WERI-Rb-1 (cell line): Measurements from ENCODE around the gene GUCY1A2.
"Not testable (repeated sequence)": the region's sequence is repeated elsewhere in the genome, so short reads cannot be mapped to it uniquely, and the experiment has no call there.

ENCODE experiments used
- DNase-seq: peaks from one replicate; pipeline ENCODE4 v3.0.0-alpha.2; 2020
- H3K27ac ChIP-seq: fragments of 250-450 bp; sonication (Bioruptor Pico); 2 replicates; pipeline ENCODE4 v1.5.1; 2020; ENCODE audit warnings: mild to moderate bottlenecking, moderate library complexity
- H3K27me3 ChIP-seq: fragments of 250-450 bp; sonication (Bioruptor Pico); 2 replicates; pipeline ENCODE4 v1.5.1; 2021; ENCODE audit warnings: mild to moderate bottlenecking, low read depth, moderate library complexity; ENCODE audit not compliant: insufficient read depth, severe bottlenecking
- H3K36me3 ChIP-seq: fragments of 250-450 bp; sonication (Bioruptor Pico); 2 replicates; pipeline ENCODE4 v1.5.1; 2020; ENCODE audit warnings: mild to moderate bottlenecking, moderate library complexity
- H3K4me3 ChIP-seq: 2 replicates; pipeline ENCODE4 v1.5.1; 2011; ENCODE audit warnings: low read depth, mild to moderate bottlenecking, control low read depth, low read length
- H3K9me3 ChIP-seq: fragments of 250-450 bp; sonication (Bioruptor Pico); 2 replicates; pipeline ENCODE4 v1.5.1; 2021; ENCODE audit warnings: mild to moderate bottlenecking, moderate library complexity; ENCODE audit not compliant: severe bottlenecking
- CTCF ChIP-seq: IDR thresholded peaks from 2 replicates; pipeline ENCODE4 v1.5.1; 2011; ENCODE audit warnings: low read depth, mild to moderate bottlenecking, control low read depth, inconsistent platforms, low read length

GUCY1A2 gene

GRCh38 chr11:106904826-106905225, 113.5 kb downstream of the GUCY1A2 start:
- TF ChIP-seq CTCF = no peak
- DNase-seq = no peak
- Histone ChIP-seq H3K27me3 (no peaks in the 10 kb centered on the region), H3K4me3 (no peak overlapping the region), H3K9me3 (no peaks in the 10 kb centered on the region), H3K36me3 (no peaks in the 10 kb centered on the region), H3K27ac (no peak overlapping the region)

- no peak for DNase-seq
- Histone ChIP-seq H3K9me3 (no peaks in the 10 kb centered on the region), H3K27me3 (no peaks in the 10 kb centered on the region), H3K4me3 (no peak overlapping the region), H3K27ac (no peak overlapping the region), H3K36me3 (no peaks in the 10 kb centered on the region)
- no peak for TF ChIP-seq CTCF
Measured at GRCh38 chr11:106889718-106890117, 128.6 kb downstream of the GUCY1A2 start.

- DNase-seq = no peak
- H3K4me3 ChIP-seq = no peak overlapping the region
- no peaks in the 10 kb centered on the region for H3K36me3 ChIP-seq
- H3K27ac ChIP-seq = no peak overlapping the region
- TF ChIP-seq CTCF = no peak
- H3K9me3 ChIP-seq = no peaks in the 10 kb centered on the region
- no peaks in the 10 kb centered on the region for H3K27me3 ChIP-seq
Measured at GRCh38 chr11:106888386-106888785, 129.9 kb downstream of the GUCY1A2 start.

GRCh38 chr11:106883693-106884092, 134.6 kb downstream of the GUCY1A2 start:
- H3K27ac ChIP-seq, H3K9me3 ChIP-seq, H3K36me3 ChIP-seq, H3K27me3 ChIP-seq, DNase-seq, H3K4me3 ChIP-seq: not testable (repeated sequence)

GRCh38 chr11:106879832-106880546, 138.3 kb downstream of the GUCY1A2 start:
- Histone ChIP-seq H3K4me3 (no peak overlapping the region), H3K36me3 (no peaks in the 10 kb centered on the region), H3K27ac (no peak overlapping the region), H3K27me3 (no peaks in the 10 kb centered on the region), H3K9me3 (no peaks in the 10 kb centered on the region)
- no peak for DNase-seq
- TF ChIP-seq CTCF = no peak

GRCh38 chr11:106879029-106879428, 139.2 kb downstream of the GUCY1A2 start:
- no peaks in the 10 kb centered on the region for H3K27me3 ChIP-seq
- H3K36me3 ChIP-seq = no peaks in the 10 kb centered on the region
- no peak for DNase-seq
- no peak overlapping the region for H3K4me3 ChIP-seq
- H3K27ac ChIP-seq = no peak overlapping the region
- H3K9me3 ChIP-seq = no peaks in the 10 kb centered on the region
- TF ChIP-seq CTCF = no peak
